GM23248 (cell line): ENCODE results near the gene HIGD1A.

Experiments used
- EZH2 ChIP-seq: fragments of 200-600 bp; sonication (generic); IDR thresholded peaks from 2 replicates; pipeline ENCODE4 v1.6.1; 2018; ENCODE audit warnings: antibody characterized with exemption, mild to moderate bottlenecking; ENCODE audit not compliant: insufficient read depth, poor library complexity, severe bottlenecking
- EZH2phosphoT487 ChIP-seq: fragments of 200-600 bp; sonication (generic); IDR thresholded peaks from 2 replicates; pipeline ENCODE4 v1.6.1; 2018; ENCODE audit warnings: antibody characterized with exemption, moderate library complexity, mild to moderate bottlenecking, low read depth; ENCODE audit not compliant: insufficient read depth

- TF ChIP-seq EZH2 (no peak), EZH2phosphoT487 (no peak)
These were observed at the start of gene HIGD1A for GRCh38 chr3:42804106-42804830.
